ENCODE measurements around the gene AGO4. TPM values are rescaled to one million over a fixed set of nuclear protein-coding genes. Genes with fewer than 3 reads are reported as not detected.
A peak's percentile ranks its signal among the peaks of the same experiment; 100 is the strongest.

The AGO4 gene
- total and polyA plus RNA-seq, 4 donors, result 1.7 to 14.9 (median 7.3) TPM

DNA sequence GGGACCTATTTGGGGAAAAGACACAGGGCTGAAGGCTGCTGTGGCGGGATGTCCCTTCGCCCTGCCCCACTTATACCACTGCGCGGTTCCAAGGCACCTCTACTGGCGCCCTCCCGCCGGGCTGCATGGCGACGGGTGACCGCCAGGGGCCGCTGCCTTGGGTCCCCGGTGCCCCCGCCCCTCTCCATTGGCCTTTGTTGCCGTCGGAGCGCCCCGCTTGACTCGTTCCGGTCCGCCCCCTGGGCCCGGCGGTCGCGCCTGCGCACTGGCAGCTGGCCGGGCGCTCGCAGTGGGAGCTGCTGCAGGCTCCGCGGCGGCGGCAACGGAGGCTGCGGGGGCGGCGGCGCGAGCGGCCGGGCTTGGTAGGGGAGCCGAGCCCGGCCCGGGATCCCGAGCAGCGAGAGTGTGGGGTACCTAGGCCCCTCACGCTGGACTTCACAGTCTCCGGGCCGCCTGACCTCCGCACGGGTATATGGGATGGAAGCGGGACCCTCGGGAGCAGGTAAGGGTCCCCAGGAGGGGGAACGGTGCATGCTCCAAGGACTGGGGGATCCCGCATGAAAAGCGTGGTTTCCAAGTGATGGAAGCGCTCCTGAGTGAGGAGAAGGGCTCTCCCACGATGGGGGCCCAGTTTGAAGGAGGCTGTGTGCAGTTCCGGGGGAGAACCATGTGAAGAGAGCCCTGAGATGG, 75.3 kb downstream of the AGO4 start, which contains the start of gene AGO1:
AGO1 (plus strand) TSS at position 265 of the 690 bp plus-strand sequence; CDS start at position 478, 213 bp downstream.
- Histone ChIP-seq H3K27ac (ENCODE audit: low read depth in 1 of 2, low read length in 2 of 2) (peak within 1 kb of the TSS; percentile 54 to 69), H3K4me1 (ENCODE audit: control insufficient read depth in 4 of 4, insufficient read depth in 4 of 4, low read length in 3 of 4) (peaks cover 0 to 9% (median 3%) of the 10 kb centered on the region in 4 donors), H3K36me3 (ENCODE audit: control insufficient read depth in 4 of 4, insufficient read depth in 3 of 4, low read depth in 1 of 4, low read length in 3 of 4) (no peaks in the 10 kb centered on the region), H3K9me3 (ENCODE audit: control insufficient read depth in 4 of 4, low read length in 3 of 4) (no peaks in the 10 kb centered on the region), H3K4me3 (ENCODE audit: low read depth in 1 of 3, low read length in 3 of 3) (peak within 1 kb of the TSS; percentile 84 to 92 (median 85)), H3K27me3 (ENCODE audit: control insufficient read depth in 4 of 4, insufficient read depth in 4 of 4, low read length in 3 of 4) (no peaks in the 10 kb centered on the region), H3K9ac (ENCODE audit: low read depth in 1 of 2, low read length in 2 of 2) (peak within 1 kb of the TSS; percentile 71 to 86)
- under 1% methylated on average over 58 of the region's 58 CpGs for WGBS
- peak; percentile 62 to 79 for TF ChIP-seq RAD21 (IDR thresholded peaks at IDR 0.05)
- no peak for TF ChIP-seq FOXA1 (IDR thresholded peaks at IDR 0.05)
- TF ChIP-seq EGR1 (IDR thresholded peaks at IDR 0.05; ENCODE audit: low read depth in 2 of 2), result peak in 1 of 2 donors; percentile 61
- TF ChIP-seq, protein P1, sequence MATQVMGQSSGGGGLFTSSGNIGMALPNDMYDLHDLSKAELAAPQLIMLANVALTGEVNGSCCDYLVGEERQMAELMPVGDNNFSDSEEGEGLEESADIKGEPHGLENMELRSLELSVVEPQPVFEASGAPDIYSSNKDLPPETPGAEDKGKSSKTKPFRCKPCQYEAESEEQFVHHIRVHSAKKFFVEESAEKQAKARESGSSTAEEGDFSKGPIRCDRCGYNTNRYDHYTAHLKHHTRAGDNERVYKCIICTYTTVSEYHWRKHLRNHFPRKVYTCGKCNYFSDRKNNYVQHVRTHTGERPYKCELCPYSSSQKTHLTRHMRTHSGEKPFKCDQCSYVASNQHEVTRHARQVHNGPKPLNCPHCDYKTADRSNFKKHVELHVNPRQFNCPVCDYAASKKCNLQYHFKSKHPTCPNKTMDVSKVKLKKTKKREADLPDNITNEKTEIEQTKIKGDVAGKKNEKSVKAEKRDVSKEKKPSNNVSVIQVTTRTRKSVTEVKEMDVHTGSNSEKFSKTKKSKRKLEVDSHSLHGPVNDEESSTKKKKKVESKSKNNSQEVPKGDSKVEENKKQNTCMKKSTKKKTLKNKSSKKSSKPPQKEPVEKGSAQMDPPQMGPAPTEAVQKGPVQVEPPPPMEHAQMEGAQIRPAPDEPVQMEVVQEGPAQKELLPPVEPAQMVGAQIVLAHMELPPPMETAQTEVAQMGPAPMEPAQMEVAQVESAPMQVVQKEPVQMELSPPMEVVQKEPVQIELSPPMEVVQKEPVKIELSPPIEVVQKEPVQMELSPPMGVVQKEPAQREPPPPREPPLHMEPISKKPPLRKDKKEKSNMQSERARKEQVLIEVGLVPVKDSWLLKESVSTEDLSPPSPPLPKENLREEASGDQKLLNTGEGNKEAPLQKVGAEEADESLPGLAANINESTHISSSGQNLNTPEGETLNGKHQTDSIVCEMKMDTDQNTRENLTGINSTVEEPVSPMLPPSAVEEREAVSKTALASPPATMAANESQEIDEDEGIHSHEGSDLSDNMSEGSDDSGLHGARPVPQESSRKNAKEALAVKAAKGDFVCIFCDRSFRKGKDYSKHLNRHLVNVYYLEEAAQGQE (IDR thresholded peaks at IDR 0.05), result no peak
- TF ChIP-seq GABPA (IDR thresholded peaks at IDR 0.05 in 1 of 2, conservative IDR thresholded peaks at IDR 0.05 in 1 of 2), result peak in 1 of 2 donors; percentile 78
- TF ChIP-seq, protein P2, sequence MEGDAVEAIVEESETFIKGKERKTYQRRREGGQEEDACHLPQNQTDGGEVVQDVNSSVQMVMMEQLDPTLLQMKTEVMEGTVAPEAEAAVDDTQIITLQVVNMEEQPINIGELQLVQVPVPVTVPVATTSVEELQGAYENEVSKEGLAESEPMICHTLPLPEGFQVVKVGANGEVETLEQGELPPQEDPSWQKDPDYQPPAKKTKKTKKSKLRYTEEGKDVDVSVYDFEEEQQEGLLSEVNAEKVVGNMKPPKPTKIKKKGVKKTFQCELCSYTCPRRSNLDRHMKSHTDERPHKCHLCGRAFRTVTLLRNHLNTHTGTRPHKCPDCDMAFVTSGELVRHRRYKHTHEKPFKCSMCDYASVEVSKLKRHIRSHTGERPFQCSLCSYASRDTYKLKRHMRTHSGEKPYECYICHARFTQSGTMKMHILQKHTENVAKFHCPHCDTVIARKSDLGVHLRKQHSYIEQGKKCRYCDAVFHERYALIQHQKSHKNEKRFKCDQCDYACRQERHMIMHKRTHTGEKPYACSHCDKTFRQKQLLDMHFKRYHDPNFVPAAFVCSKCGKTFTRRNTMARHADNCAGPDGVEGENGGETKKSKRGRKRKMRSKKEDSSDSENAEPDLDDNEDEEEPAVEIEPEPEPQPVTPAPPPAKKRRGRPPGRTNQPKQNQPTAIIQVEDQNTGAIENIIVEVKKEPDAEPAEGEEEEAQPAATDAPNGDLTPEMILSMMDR (IDR thresholded peaks at IDR 0.05; ENCODE audit: low read depth, low read length, missing input control), result peak; percentile 96
- TF ChIP-seq HNF4A (conservative IDR thresholded peaks at IDR 0.05), result no peak
- peak; percentile 93 for DNase-seq (ENCODE audit: low spot score)

DNA sequence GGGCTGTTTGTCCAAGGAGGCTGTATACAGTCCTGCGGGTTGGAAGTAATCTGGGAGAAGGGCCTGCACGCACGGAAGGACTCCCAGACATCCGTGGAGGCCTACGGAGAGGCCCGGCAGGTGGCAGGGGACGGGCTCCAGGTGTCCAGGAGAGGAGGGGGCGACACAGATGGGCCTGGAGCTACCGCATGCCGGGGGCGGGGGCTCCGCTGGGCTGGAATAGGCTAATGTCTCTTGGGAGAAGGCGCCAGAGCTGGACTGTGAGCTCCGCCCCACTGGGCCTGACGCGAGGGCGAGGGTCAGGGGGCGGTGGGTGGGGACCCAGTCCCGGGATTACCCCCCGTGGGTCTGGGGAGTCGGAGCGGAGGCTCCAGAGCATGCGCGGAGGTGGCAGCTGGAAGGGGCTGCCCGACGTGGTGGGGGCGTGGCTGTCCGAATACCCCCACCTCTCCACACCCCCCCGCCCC, 75.9 kb downstream of the AGO4 start:
- H3K4me1 ChIP-seq (ENCODE audit: control insufficient read depth in 4 of 4, insufficient read depth in 4 of 4, low read length in 3 of 4), result peaks cover 0 to 9% (median 3%) of the 10 kb centered on the region in 4 donors
- H3K4me3 ChIP-seq (ENCODE audit: low read depth in 1 of 3, low read length in 3 of 3), result peak overlapping the region; percentile 84 to 92 (median 85)
- no peaks in the 10 kb centered on the region for H3K9me3 ChIP-seq (ENCODE audit: control insufficient read depth in 4 of 4, low read length in 3 of 4)
- H3K9ac ChIP-seq (ENCODE audit: low read depth in 1 of 2, low read length in 2 of 2), result peak overlapping the region; percentile 71 to 86
- H3K27ac ChIP-seq (ENCODE audit: low read depth in 1 of 2, low read length in 2 of 2), result peak overlapping the region; percentile 54 to 69
- peak; percentile 78 for DNase-seq (ENCODE audit: low spot score)
- peak; percentile 10 for TF ChIP-seq SP1 (IDR thresholded peaks at IDR 0.05)
- no peak for TF ChIP-seq TAF1 (conservative IDR thresholded peaks at IDR 0.05)
- H3K27me3 ChIP-seq (ENCODE audit: control insufficient read depth in 4 of 4, insufficient read depth in 4 of 4, low read length in 3 of 4), result no peaks in the 10 kb centered on the region
- 3% methylated on average over 29 of the region's 29 CpGs for WGBS
- H3K36me3 ChIP-seq (ENCODE audit: control insufficient read depth in 4 of 4, insufficient read depth in 3 of 4, low read depth in 1 of 4, low read length in 3 of 4), result peaks cover 0 to 4% (median 0%) of the 10 kb centered on the region in 4 donors

DNA sequence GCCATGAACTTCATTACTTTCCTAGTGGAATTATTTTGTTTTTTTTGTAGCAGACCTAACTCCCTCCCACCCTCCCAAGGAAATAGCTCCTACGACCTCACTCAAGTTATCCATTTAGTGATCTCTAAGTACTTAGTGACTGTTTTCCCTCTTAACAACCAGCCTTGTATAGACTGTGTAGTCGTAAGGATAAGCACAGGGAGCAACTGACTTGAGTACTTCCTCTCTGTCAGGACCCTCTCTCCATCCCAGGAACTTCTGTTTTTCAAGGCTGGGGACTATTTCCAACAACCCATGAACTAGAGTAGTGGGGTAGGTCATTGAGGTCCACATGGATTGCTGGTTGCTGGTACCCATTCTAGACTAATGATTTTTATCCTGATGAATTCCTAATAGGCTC, 77.1 kb downstream of the AGO4 start:
- no peak overlapping the region for H3K27ac ChIP-seq (ENCODE audit: low read depth in 1 of 2, low read length in 2 of 2)
- H3K36me3 ChIP-seq (ENCODE audit: control insufficient read depth in 4 of 4, insufficient read depth in 3 of 4, low read depth in 1 of 4, low read length in 3 of 4), result peaks cover 0 to 8% (median 0%) of the 10 kb centered on the region in 4 donors
- TF ChIP-seq FOXA2 (IDR thresholded peaks at IDR 0.05) (no peak), TAF1 (conservative IDR thresholded peaks at IDR 0.05) (no peak)
- DNase-seq (ENCODE audit: low spot score), result no peak
- H3K4me1 ChIP-seq (ENCODE audit: control insufficient read depth in 4 of 4, insufficient read depth in 4 of 4, low read length in 3 of 4), result peaks cover 0 to 9% (median 3%) of the 10 kb centered on the region in 4 donors
- 75% methylated on average over 2 of the region's 2 CpGs for WGBS
- H3K4me3 ChIP-seq (ENCODE audit: low read depth in 1 of 3, low read length in 3 of 3), result no peak overlapping the region
- no peaks in the 10 kb centered on the region for H3K27me3 ChIP-seq (ENCODE audit: control insufficient read depth in 4 of 4, insufficient read depth in 4 of 4, low read length in 3 of 4)
- H3K9me3 ChIP-seq (ENCODE audit: control insufficient read depth in 4 of 4, low read length in 3 of 4), result no peaks in the 10 kb centered on the region
- H3K9ac ChIP-seq (ENCODE audit: low read depth in 1 of 2, low read length in 2 of 2), result peak overlapping the region in 1 of 2 donors; percentile 9
